Neuron (in vitro differentiated cells): Measurements from ENCODE around the gene SLIRP.
"Not testable (repeated sequence)": the region's sequence is repeated elsewhere in the genome, so short reads cannot be mapped to it uniquely, and the experiment has no call there.

ENCODE experiments used
- H2AFZ ChIP-seq: one replicate; pipeline ENCODE4 v1.6.1; 2013; ENCODE audit warnings: low read depth, mild to moderate bottlenecking, inconsistent platforms, low read length, moderate library complexity
- H3K27me3 ChIP-seq: one replicate; pipeline ENCODE4 v1.6.1; 2013; ENCODE audit warnings: low read length; ENCODE audit not compliant: insufficient read depth
- H3K36me3 ChIP-seq: one replicate; pipeline ENCODE4 v1.6.1; 2013; ENCODE audit warnings: low read length; ENCODE audit not compliant: insufficient read depth
- H3K4me1 ChIP-seq: one replicate; pipeline ENCODE4 v1.6.1; 2013; ENCODE audit warnings: low read length; ENCODE audit not compliant: insufficient read depth
- H3K4me3 ChIP-seq: 2 replicates; pipeline ENCODE4 v1.5.1; 2013; ENCODE audit warnings: mild to moderate bottlenecking, low read length, moderate library complexity
- H3K9me3 ChIP-seq: one replicate; pipeline ENCODE4 v1.6.1; 2013; ENCODE audit warnings: low read length

Gene SLIRP

DNA sequence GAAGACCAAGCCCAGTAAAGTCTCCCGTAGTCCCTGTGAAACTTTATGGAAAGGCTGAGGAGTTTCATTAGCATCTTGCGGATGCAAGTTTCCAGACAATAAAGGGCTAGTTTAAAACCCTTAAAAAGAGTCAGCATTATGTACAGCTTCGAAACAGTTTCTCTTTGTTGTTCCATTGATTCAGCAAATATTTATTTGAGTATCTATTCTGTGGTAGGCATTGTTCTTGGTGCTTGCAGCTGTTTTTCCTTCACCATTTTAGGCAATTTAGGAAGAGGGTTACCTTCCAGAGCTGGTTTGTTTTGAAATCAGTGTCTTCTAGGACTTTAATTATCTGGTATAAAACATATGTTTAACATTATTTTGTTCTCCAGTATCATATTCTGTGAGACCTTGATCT is 1.5 kb downstream of the SLIRP start:
- H3K4me1 ChIP-seq: peaks cover 27% of the 10 kb centered on the region
- H3K4me3 ChIP-seq: peak overlapping the region; percentile 67
- no peaks in the 10 kb centered on the region for H3K9me3 ChIP-seq
- H3K27me3 ChIP-seq: no peaks in the 10 kb centered on the region
- peaks cover 44% of the 10 kb centered on the region for H3K36me3 ChIP-seq
- no peak overlapping the region for H2AFZ ChIP-seq

- H2AFZ ChIP-seq: no peak overlapping the region
- H3K4me1 ChIP-seq: peaks cover 27% of the 10 kb centered on the region
- no peaks in the 10 kb centered on the region for H3K27me3 ChIP-seq
- H3K4me3 ChIP-seq: peak overlapping the region; percentile 11
- H3K36me3 ChIP-seq: peaks cover 49% of the 10 kb centered on the region
- H3K9me3 ChIP-seq: no peaks in the 10 kb centered on the region
These were observed 2.5 kb downstream of the SLIRP start for GRCh38 chr14:77710364-77710763.

DNA sequence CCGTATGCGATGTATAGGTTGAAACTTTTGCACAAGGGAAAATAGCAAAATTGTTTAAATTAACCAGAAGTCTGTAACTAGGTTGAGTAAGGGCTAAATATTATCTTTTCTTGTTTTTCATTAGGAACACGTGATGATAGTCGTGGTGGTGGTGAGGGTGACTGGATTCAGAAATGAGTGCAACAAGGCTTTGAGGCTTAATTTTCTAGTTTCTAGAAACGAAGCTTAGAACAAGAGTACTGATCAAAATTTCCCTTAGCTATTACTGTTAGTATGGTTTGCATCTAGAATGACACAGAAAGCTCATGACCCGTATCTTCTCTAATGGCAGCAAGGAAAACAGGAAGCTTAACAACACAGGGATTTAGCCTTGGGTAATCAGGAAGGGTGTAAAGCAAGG is 7.0 kb downstream of the SLIRP start:
- no peak overlapping the region for H3K4me3 ChIP-seq
- H2AFZ ChIP-seq: no peak overlapping the region
- H3K27me3 ChIP-seq: no peaks in the 10 kb centered on the region
- no peaks in the 10 kb centered on the region for H3K9me3 ChIP-seq
- peaks cover 86% of the 10 kb centered on the region for H3K36me3 ChIP-seq
- H3K4me1 ChIP-seq: peaks cover 5% of the 10 kb centered on the region

GRCh38 chr14:77717608-77718305 is 9.9 kb downstream of the SLIRP start:
- Histone ChIP-seq H3K4me1 (no peaks in the 10 kb centered on the region), H3K9me3 (no peaks in the 10 kb centered on the region), H3K4me3 (no peak overlapping the region), H3K36me3 (peaks cover 86% of the 10 kb centered on the region), H3K27me3 (no peaks in the 10 kb centered on the region), H2AFZ (no peak overlapping the region)

DNA sequence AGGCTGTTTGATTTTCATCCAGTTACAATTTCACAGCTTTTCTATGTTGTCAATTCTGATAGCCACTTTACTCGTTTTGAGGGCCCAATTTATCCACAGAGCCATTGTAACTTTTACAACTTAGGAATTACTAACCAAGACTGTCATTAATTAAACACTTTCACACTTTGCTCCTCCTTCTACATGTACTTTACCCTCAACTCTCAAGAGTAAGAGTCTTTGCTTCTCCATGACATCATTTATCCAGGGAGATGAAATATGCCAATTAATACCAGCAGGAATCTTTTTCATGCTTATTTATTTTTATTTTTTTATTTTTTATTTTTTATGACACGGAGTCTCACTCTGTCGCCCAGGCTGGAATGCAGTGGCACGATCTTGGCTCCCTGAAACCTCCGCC is 13.5 kb downstream of the SLIRP start:
- Histone ChIP-seq H3K4me3 (no peak overlapping the region), H2AFZ (no peak overlapping the region), H3K4me1 (no peaks in the 10 kb centered on the region), H3K36me3 (peaks cover 88% of the 10 kb centered on the region), H3K27me3 (no peaks in the 10 kb centered on the region), H3K9me3 (no peaks in the 10 kb centered on the region)

DNA sequence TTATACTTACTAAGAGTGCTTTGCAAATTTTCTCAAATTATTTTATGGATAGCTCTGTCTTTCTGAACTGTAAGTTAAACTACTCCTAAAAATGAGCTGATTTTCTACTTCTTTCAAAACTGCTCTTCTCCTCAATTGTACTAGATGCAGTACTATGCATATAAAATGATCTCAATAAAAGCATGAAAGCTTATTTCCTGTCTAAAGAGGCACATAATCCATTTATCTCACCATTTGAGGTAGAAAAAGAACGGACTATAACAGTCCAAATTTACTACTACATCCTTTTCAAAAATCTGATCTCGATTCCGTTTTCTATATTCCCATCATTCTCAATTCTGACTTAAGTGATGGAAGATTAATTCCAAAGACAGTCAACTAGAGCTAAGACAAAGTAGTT is 14.4 kb downstream of the SLIRP start:
- no peaks in the 10 kb centered on the region for H3K4me1 ChIP-seq
- no peaks in the 10 kb centered on the region for H3K9me3 ChIP-seq
- H2AFZ ChIP-seq: no peak overlapping the region
- H3K4me3 ChIP-seq: no peak overlapping the region
- peaks cover 88% of the 10 kb centered on the region for H3K36me3 ChIP-seq
- no peaks in the 10 kb centered on the region for H3K27me3 ChIP-seq

DNA sequence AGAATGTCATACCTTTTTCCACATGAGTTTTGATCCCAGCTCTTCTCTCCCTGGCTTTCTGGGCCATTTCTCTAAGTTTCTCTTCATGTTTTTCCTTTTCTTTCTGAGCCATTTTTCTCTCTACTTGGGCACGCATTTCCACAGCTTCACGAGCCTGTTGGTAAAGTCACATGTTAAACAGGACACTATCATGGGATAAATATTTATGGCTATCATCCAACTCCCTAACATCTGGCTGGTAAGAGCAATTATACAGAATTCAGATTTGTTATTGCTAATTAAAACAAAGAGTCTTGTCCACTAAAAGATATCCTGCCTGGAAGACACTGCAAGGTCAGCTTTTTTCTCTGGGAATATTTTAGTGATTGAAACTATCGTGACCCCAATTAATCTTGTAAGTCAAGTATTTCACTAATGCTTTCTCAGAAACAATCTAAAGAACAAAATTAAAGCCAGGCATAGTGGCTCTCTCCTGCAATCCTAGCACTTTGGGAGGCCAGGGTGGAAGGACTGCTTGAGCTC is 23.1 kb downstream of the SLIRP start:
- Histone ChIP-seq H3K27me3 (no peaks in the 10 kb centered on the region), H3K4me1 (no peaks in the 10 kb centered on the region), H3K9me3 (no peaks in the 10 kb centered on the region), H3K4me3 (no peak overlapping the region), H3K36me3 (peaks cover 94% of the 10 kb centered on the region), H2AFZ (no peak overlapping the region)

- H3K9me3 ChIP-seq: no peaks in the 10 kb centered on the region
- H3K36me3 ChIP-seq: peaks cover 68% of the 10 kb centered on the region
- no peaks in the 10 kb centered on the region for H3K4me1 ChIP-seq
- no peaks in the 10 kb centered on the region for H3K27me3 ChIP-seq
- no peak overlapping the region for H3K4me3 ChIP-seq
- H2AFZ ChIP-seq: no peak overlapping the region
These were observed 30.8 kb downstream of the SLIRP start for GRCh38 chr14:77738559-77739250.

DNA sequence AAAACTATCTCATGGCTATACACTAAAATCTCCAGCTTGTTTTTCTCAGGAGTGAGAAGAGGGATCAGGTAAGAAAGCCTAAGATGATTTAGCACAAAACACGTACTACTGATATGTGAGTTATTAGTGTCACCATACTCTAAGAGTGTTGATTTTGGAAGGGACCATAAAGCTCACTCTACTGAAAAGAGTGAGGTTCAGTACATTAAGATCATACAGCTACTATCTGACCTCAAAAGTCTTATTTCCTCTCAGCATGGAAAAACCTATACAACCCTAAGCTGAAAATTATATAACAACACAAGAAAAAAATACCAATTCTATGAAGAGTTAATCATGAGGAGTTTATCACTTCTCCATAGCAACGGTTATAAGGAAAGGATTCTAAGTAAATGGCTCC is 33.5 kb downstream of the SLIRP start:
- H2AFZ ChIP-seq: no peak overlapping the region
- no peaks in the 10 kb centered on the region for H3K27me3 ChIP-seq
- H3K9me3 ChIP-seq: no peaks in the 10 kb centered on the region
- no peak overlapping the region for H3K4me3 ChIP-seq
- H3K4me1 ChIP-seq: no peaks in the 10 kb centered on the region
- H3K36me3 ChIP-seq: peaks cover 61% of the 10 kb centered on the region

DNA sequence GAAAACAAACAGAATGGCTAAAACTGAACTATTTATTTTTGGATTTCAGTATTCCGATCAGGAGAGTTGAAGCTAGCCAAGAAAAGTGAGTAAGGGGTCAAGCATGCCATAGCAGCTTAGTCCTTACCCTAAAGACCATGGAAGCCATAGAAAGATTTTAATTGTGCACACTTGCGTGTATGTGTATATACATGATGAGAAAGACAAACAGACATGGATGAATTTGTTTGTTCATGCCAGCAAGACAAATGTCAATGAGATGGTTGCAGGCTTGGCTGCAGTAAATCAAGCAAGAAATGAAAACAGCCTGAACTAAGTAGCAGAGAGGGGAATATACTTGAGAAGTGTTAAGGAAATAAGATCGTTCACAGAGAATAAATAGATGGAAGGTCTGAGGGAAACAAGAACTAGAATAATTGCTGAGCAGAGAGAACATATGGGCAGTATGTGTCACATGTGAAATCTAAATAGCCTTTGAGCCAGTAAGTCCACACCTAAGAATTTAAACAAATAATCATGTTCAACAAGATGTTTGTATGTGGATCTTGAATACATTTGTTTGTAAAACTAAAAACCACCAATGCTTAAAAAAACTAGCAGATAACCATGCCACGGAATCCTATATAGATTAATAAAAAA is 38.3 kb downstream of the SLIRP start:
- H2AFZ ChIP-seq: no peak overlapping the region
- H3K4me1 ChIP-seq: no peaks in the 10 kb centered on the region
- H3K9me3 ChIP-seq: peaks cover 2% of the 10 kb centered on the region
- no peaks in the 10 kb centered on the region for H3K27me3 ChIP-seq
- no peak overlapping the region for H3K4me3 ChIP-seq
- peaks cover 62% of the 10 kb centered on the region for H3K36me3 ChIP-seq

DNA sequence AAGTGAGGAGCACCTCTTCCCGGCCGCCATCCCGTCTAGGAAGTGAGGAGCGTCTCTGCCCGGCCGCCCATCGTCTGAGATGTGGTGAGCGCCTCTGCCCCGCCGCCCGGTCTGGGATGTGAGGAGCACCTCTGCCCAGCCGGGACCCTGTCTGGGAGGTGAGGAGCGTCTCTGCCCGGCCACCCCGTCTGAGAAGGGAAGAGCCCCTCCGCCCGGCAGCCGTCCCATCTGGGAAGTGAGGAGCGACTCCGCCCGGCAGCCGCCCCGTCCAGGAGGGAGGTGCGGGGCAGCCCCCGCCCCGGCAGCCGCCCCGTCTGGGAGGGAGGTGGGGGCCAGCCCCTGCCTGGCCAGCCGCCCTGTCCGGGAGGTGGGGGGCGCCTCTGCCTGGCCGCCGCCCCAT is 39.5 kb downstream of the SLIRP start:
- H3K27me3 ChIP-seq, H3K9me3 ChIP-seq, H2AFZ ChIP-seq, H3K4me1 ChIP-seq, H3K4me3 ChIP-seq: not testable (repeated sequence)
- H3K36me3 ChIP-seq: peaks cover 68% of the 10 kb centered on the region

- no peak overlapping the region for H3K4me3 ChIP-seq
- H3K4me1 ChIP-seq: no peaks in the 10 kb centered on the region
- H3K36me3 ChIP-seq: peaks cover 68% of the 10 kb centered on the region
- H3K9me3 ChIP-seq: peaks cover 10% of the 10 kb centered on the region
- H2AFZ ChIP-seq: no peak overlapping the region
- H3K27me3 ChIP-seq: no peaks in the 10 kb centered on the region
These were observed 44.4 kb downstream of the SLIRP start for GRCh38 chr14:77752266-77752665.

- H3K36me3 ChIP-seq: peaks cover 73% of the 10 kb centered on the region
- H3K4me1 ChIP-seq: no peaks in the 10 kb centered on the region
- H3K27me3 ChIP-seq: no peaks in the 10 kb centered on the region
- H2AFZ ChIP-seq: no peak overlapping the region
- peaks cover 10% of the 10 kb centered on the region for H3K9me3 ChIP-seq
- H3K4me3 ChIP-seq: no peak overlapping the region
These were observed 45.1 kb downstream of the SLIRP start for GRCh38 chr14:77752799-77753516.
